ENCODE results near the gene TCEAL6. TPM values are rescaled to one million over a fixed set of nuclear protein-coding genes. Genes with fewer than 3 reads are reported as not detected.

TCEAL6 gene
- total RNA-seq, 1 donor from 2014 or later = not detected

- Mint-ChIP-seq H3K27me3 (ENCODE audit: low read depth) (no peaks in the 10 kb centered on the region), H3K36me3 (no peaks in the 10 kb centered on the region), H3K9me3 (peaks cover 52% of the 10 kb centered on the region), H3K4me1 (no peaks in the 10 kb centered on the region), H3K4me3 (no peak overlapping the region), H3K27ac (no peak overlapping the region)
- no peak for DNase-seq (ENCODE audit: low spot score in 2 of 2, unreplicated experiment in 2 of 2)
- no peak for TF ChIP-seq CTCF (IDR thresholded peaks at IDR 0.05; ENCODE audit: unreplicated experiment)
These were observed 28.9 kb downstream of the TCEAL6 start for GRCh38 chrX:102113367-102113766.

Other genes starting within 250 kb of the TCEAL6 start
- gene ZMAT1, start 210.5 kb downstream of the TCEAL6 start, total RNA-seq = 13.4 to 13.6 TPM (median 13.5 TPM) in 3 replicates
- gene TCEAL2, start 16.8 kb downstream of the TCEAL6 start, total RNA-seq = 0.80 to 1.4 TPM (median 1.4 TPM) in 3 replicates
- gene BEX5, start 13.5 kb upstream of the TCEAL6 start, total RNA-seq = 0.36 TPM in 1 of 3 replicates, not detected in the others
- gene TCP11X1, start 72.8 kb upstream of the TCEAL6 start, total RNA-seq = not detected in 3 replicates
- gene NXF2, start 104.7 kb upstream of the TCEAL6 start, total RNA-seq = not detected in 3 replicates

Data from mesothelial cell of epicardium (in vitro differentiated cells).